Astrocyte of the spinal cord (primary cell): Measurements from ENCODE around the gene CBX4.

Experiments used
- DNase-seq: peaks from one replicate; pipeline ENCODE4 v3.0.0; 2011; ENCODE audit warnings: low read depth, low spot score
- H3K4me3 ChIP-seq: 2 replicates; pipeline ENCODE4 v1.5.1; 2011; ENCODE audit warnings: low read depth, mild to moderate bottlenecking, low read length, moderate library complexity
- in situ Hi-C: cut with HindIII; loops from 2 replicates; pipeline ENCODE4 v1.10.0; 2017; ENCODE audit warnings: low sequenced_read_pairs
- TF ChIP-seq, protein P1 (sequence below): IDR thresholded peaks from 2 replicates; pipeline ENCODE4 v1.5.1; 2012; ENCODE audit warnings: low read depth, mild to moderate bottlenecking, low read length, inconsistent platforms

The CBX4 gene

DNA sequence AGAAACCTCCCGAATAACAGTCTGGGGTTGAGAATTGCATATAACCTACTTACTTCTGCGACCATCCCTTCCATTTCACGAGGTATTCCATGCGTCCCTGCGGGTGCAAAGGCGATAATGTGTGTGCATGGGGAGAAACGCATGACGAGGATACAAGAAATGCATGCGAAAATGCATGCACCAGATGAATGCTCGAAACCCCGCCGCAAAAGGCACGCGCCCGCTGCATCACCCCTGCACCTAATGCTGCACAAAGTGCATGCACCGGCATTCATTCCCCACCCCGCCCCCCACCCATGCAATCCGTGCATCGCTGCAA is 42.8 kb downstream of the CBX4 start:
- DNase-seq, result no peak
- TF ChIP-seq, protein P1, sequence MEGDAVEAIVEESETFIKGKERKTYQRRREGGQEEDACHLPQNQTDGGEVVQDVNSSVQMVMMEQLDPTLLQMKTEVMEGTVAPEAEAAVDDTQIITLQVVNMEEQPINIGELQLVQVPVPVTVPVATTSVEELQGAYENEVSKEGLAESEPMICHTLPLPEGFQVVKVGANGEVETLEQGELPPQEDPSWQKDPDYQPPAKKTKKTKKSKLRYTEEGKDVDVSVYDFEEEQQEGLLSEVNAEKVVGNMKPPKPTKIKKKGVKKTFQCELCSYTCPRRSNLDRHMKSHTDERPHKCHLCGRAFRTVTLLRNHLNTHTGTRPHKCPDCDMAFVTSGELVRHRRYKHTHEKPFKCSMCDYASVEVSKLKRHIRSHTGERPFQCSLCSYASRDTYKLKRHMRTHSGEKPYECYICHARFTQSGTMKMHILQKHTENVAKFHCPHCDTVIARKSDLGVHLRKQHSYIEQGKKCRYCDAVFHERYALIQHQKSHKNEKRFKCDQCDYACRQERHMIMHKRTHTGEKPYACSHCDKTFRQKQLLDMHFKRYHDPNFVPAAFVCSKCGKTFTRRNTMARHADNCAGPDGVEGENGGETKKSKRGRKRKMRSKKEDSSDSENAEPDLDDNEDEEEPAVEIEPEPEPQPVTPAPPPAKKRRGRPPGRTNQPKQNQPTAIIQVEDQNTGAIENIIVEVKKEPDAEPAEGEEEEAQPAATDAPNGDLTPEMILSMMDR, result no peak
- peak overlapping the region; percentile 72 for H3K4me3 ChIP-seq
- in situ Hi-C loops, result loop anchor here (25.0 kb wide), 1 partner anchor 191 kb away; no protein-coding TSS in a partner anchor

DNA sequence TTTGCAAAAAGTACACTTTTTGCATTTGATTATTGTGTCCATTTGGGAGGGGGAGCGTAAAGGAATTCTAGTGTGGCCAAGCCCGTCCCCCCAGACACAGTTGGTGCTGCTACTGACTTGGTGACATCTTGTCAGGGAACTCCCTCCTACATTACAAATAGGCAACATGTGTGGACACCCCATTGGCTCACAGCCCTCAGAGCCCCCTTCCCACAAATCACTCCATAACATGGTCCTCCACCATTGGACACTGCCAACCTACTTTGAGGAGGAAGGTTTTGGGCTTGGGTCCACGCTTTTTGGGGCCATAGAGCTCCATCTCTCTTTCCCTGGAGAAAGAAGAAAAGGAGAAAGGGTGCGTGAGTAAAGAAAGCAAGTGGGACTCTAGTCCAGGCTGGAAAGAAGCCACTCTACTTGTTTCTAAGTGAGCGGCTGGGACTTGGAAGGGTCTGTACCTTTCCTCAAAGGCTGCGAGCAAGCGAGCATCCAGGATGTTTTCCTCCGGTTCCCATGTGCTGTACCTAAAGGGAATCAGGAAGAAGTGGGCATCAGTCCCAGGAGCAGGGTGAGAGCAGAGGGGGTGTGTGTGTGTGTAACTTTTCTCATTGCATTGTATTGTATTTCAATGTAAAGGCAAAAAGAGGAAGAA is 43.3 kb downstream of the CBX4 start:
- in situ Hi-C loops, result loop anchor here (25.0 kb wide), 1 partner anchor 191 kb away; no protein-coding TSS in a partner anchor
- DNase-seq, result no peak
- peak overlapping the region; percentile 72 for H3K4me3 ChIP-seq
- TF ChIP-seq, protein P1, result no peak

DNA sequence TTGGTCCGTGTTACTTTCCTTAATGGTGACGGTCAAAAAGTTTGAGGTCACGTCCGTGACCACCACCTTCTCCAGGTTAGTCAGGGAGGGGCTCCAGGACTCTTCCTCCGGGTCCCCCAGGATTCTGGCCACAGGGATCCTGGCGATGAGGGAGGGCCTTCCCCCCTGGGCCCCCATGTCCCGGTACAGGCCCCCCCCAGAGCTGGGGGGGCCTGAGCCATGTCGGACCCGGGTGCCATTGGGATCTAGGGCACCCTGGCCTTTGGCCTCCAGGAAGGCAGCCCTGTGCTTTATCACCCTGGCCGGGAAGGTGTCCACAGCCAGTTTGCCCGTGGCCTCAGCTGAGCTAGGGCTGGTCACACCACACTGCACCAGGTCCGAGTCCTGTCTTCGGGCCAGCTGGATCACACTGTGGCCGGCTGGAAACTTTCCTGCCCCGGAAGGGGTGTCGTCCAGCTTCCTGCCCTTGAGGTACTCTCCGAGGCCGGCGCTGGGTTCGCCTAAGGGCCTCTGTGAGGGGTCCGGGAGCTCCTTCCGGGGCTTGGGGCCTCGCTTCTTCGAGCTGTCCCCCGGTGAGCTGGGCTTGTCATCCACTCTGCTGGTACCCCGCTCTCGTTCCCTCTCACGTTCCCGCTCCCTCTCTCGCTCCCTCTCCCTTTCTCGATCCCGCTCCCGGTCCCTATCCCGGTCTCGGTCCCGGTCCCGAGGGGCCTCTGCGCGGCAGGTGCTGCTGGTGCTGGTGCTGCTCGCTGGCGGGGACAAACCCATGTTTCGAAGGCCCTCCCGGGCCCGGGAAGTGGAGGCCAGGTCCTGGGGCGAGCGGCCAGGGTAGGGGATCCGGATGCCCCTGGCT is 44.4 kb downstream of the CBX4 start:
- no peak overlapping the region for H3K4me3 ChIP-seq
- in situ Hi-C loops, result loop anchor here (25.0 kb wide), 1 partner anchor 192 kb away; no protein-coding TSS in a partner anchor
- no peak for DNase-seq
- TF ChIP-seq, protein P1, result no peak

DNA sequence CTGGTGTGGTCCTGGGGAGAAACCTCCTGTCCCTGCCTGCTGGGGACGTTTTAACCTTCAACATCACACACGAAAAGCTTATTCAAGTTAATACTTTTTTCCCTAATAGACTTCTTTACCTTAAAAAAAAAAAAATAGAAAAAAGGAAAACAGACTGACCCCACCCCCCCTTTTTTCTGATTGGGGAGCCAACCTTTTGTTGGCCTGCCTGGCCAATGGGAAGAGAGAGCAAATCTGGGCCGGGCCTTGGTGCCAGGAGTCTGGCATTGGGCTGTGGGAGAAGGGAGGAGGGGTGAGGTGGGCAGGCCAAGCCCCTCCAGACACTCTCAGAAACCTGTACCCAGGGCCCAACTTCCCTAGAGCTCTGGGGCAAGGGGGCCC is 45.3 kb downstream of the CBX4 start:
- TF ChIP-seq, protein P1, result no peak
- peak; percentile 51 for DNase-seq
- peak overlapping the region; percentile 29 for H3K4me3 ChIP-seq
- in situ Hi-C loops, result loop anchor here (25.0 kb wide), 1 partner anchor 193 kb away; no protein-coding TSS in a partner anchor

DNA sequence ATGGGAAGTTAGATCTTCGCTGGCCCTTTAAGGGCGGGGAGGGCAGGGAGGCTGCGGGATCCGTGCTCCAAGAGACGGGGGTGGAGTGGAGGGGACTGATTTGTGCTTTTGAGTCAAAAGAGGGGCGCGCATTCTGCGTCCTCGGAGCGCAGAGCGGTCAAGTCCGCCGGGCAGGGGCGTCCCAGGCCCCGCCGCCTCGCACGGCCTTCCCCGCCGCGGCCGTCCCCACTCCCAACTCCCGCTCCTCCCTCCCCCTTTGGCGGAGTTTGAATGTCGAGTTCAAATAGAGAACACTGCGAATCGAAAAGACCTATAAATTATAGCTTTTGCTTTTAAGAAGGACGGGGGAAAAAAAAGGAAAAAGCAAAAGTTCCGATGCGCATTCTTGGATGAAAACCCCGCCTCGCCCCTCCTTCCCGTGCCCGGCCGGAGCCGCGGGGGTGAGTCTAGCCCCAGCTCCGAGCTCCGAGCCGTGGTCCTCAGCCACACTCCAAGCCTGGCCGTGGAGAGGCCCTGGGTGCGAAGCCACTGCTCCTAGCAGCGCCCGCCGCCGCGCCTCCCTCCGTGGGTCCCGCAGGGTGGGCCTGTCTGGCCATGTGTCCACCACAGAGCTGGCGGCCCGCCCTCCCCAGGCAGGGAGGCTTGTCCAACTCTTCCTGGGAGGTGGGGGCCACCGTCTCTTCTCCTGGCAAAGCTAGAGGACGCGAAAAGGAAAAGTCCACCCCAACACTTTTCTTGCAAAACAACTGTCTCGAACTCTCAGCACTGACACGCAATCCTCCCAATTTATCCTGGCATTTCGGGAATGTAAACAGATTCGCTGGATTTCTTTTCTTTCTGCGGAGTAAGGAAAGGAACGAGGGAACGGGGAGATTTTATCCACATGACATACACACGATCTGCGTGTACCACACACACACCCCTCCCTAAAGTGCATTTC is 46.0 kb downstream of the CBX4 start:
- peak overlapping the region; percentile 29 for H3K4me3 ChIP-seq
- DNase-seq, result peak; percentile 55
- in situ Hi-C loops, result loop anchor here (25.0 kb wide), 1 partner anchor 194 kb away; no protein-coding TSS in a partner anchor
- TF ChIP-seq, protein P1, result no peak

DNA sequence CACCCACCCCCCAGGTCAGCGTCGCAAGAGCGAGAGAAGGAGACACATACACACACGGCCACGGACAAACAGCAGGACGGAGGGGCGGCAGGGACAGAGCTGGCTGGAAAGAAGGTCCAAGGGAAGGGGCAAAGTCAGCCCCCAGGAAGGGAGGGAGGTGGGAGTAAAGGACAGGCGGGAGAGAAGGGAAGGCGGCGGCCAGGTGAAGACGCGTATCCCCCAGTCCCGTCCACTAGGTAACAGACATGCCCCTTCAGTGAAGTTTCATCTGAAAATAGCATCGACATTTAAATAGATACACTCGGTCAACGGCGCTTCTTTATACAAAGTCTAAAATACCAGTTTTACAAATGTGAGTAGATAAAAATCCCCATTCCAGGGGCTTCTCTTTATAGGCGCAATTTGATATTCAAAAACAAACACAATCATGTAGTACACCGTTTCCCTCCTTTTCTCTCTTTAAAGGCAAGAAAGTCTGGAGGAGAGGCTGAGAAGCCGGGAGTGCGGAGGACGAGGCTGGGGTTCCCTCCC is 46.8 kb downstream of the CBX4 start:
- peak overlapping the region; percentile 29 for H3K4me3 ChIP-seq
- DNase-seq, result no peak
- in situ Hi-C loops, result loop anchor here (25.0 kb wide), 1 partner anchor 195 kb away; no protein-coding TSS in a partner anchor
- TF ChIP-seq, protein P1, result no peak
